Fibroblast of lung (primary cell): ENCODE results near the gene APC.

Experiments used
- EZH2 ChIP-seq: IDR thresholded peaks from 2 replicates; pipeline ENCODE4 v1.5.1; 2012; ENCODE audit warnings: low read length, control low read depth, mild to moderate bottlenecking; ENCODE audit errors: missing control alignments
- TF ChIP-seq, protein P1 (sequence below), 2 donors: IDR thresholded peaks in 1 of 2; conservative IDR thresholded peaks in 1 of 2; 1 replicate in 1 of 2; 2 replicates in 1 of 2; pipeline ENCODE4 v1.5.1; 2011 to 2012; ENCODE audit warnings: low read length in 2 of 2, control low read depth in 1 of 2, inconsistent platforms in 1 of 2, low read depth in 1 of 2, mild to moderate bottlenecking in 1 of 2

- TF ChIP-seq, protein P1, sequence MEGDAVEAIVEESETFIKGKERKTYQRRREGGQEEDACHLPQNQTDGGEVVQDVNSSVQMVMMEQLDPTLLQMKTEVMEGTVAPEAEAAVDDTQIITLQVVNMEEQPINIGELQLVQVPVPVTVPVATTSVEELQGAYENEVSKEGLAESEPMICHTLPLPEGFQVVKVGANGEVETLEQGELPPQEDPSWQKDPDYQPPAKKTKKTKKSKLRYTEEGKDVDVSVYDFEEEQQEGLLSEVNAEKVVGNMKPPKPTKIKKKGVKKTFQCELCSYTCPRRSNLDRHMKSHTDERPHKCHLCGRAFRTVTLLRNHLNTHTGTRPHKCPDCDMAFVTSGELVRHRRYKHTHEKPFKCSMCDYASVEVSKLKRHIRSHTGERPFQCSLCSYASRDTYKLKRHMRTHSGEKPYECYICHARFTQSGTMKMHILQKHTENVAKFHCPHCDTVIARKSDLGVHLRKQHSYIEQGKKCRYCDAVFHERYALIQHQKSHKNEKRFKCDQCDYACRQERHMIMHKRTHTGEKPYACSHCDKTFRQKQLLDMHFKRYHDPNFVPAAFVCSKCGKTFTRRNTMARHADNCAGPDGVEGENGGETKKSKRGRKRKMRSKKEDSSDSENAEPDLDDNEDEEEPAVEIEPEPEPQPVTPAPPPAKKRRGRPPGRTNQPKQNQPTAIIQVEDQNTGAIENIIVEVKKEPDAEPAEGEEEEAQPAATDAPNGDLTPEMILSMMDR (conservative IDR thresholded peaks at IDR 0.05 in 1 of 2, IDR thresholded peaks at IDR 0.05 in 1 of 2; ENCODE audit: low read depth in 1 of 2, low read length in 2 of 2), result no peak
- TF ChIP-seq EZH2, result no peak
These were observed 138.7 kb downstream of the APC start for GRCh38 chr5:112876362-112876761.
